Measurements from ENCODE around the gene TBXAS1. TPM values are rescaled to one million over a fixed set of nuclear protein-coding genes. Genes with fewer than 3 reads are reported as not detected.

The TBXAS1 gene
- total and polyA plus RNA-seq, 2 donors (not counting 3 experiments of a cell fraction or from before 2014, with no cell fraction given) = 2.1 to 4.3 TPM

DNA sequence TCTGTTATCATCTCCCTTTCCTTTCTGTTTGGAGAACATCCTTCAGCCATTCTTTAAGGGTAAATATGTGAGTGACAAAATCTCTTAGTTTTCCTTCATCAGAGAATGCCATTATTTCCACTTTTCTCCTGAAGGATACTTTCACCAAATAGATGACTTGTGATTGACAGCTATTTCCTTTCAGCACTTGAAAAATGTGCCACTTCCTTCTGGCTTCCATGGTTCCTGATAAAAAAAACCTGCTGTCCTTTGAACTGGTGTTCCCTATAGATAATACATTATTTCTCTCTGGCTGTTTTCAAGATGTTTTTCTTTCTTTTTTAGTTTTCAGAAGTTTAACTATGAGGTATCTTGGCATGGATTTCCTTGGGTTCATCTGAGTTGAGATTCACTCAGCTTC is 79.7 kb downstream of the TBXAS1 start:
- no peaks in the 10 kb centered on the region for H3K36me3 ChIP-seq (ENCODE audit: control insufficient read depth in 2 of 2, extremely low read depth in 1 of 2, insufficient read depth in 2 of 2, low read length in 2 of 2)
- no peaks in the 10 kb centered on the region for H3K9me3 ChIP-seq (replicated peaks; ENCODE audit: control insufficient read depth, insufficient read depth, low read length)
- no peak overlapping the region for H3K4me2 ChIP-seq (ENCODE audit: insufficient read depth, low read length)
- no peak overlapping the region for H3K27ac ChIP-seq (ENCODE audit: insufficient read depth, low read depth, low read length)
- peaks cover 5% of the 10 kb centered on the region for H3K4me1 ChIP-seq (ENCODE audit: control insufficient read depth, extremely low read depth, insufficient read depth, low read length)
- H3K9ac ChIP-seq (replicated peaks; ENCODE audit: extremely low read depth, insufficient read depth, low read length) = no peak overlapping the region
- H4K20me1 ChIP-seq (replicated peaks; ENCODE audit: control insufficient read depth, extremely low read depth, insufficient read depth, low read length) = no peaks in the 10 kb centered on the region
- POLR2A ChIA-PET = no interaction called here
- FAIRE-seq = no peak
- BruUV-seq (replicated peaks) = no TSS peak
- intact Hi-C loops (cut with micrococcal nuclease) = no loop called here
- CTCF ChIA-PET = interaction anchor here (0.9 kb wide), 1 partner anchor 9 kb away, joined by 3 read pairs; no protein-coding TSS in a partner anchor
- dilution Hi-C loops (cut with MboI; ENCODE audit: extremely low pct_ligation_motif_present, low sequenced_read_pairs) = no loop called here
- TF ChIP-seq, protein P1, sequence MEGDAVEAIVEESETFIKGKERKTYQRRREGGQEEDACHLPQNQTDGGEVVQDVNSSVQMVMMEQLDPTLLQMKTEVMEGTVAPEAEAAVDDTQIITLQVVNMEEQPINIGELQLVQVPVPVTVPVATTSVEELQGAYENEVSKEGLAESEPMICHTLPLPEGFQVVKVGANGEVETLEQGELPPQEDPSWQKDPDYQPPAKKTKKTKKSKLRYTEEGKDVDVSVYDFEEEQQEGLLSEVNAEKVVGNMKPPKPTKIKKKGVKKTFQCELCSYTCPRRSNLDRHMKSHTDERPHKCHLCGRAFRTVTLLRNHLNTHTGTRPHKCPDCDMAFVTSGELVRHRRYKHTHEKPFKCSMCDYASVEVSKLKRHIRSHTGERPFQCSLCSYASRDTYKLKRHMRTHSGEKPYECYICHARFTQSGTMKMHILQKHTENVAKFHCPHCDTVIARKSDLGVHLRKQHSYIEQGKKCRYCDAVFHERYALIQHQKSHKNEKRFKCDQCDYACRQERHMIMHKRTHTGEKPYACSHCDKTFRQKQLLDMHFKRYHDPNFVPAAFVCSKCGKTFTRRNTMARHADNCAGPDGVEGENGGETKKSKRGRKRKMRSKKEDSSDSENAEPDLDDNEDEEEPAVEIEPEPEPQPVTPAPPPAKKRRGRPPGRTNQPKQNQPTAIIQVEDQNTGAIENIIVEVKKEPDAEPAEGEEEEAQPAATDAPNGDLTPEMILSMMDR (IDR thresholded peaks at IDR 0.05; ENCODE audit: extremely low read depth in 1 of 2, insufficient read depth in 1 of 2, low read depth in 1 of 2, low read length in 2 of 2) = no peak
- TF ChIP-seq JUN (IDR thresholded peaks at IDR 0.05; ENCODE audit: borderline replicate concordance, insufficient read depth, insufficient read length, low read depth) (no peak), GATA2 (IDR thresholded peaks at IDR 0.05; ENCODE audit: insufficient read depth, insufficient read length, low read depth, low read length) (no peak), FOS (IDR thresholded peaks at IDR 0.05; ENCODE audit: borderline replicate concordance, insufficient read depth, low read length) (no peak), POLR2AphosphoS5 (IDR thresholded peaks at IDR 0.05; ENCODE audit: insufficient read depth, low read depth, low read length) (no peak), POLR2A (IDR thresholded peaks at IDR 0.05; ENCODE audit: low read depth, low read length) (no peak), MYC (IDR thresholded peaks at IDR 0.05; ENCODE audit: low read depth, low read length) (no peak), EZH2 (IDR thresholded peaks at IDR 0.05; ENCODE audit: borderline replicate concordance, low read depth, low read length, severe bottlenecking) (no peak)
- TF ChIP-seq, protein P2, sequence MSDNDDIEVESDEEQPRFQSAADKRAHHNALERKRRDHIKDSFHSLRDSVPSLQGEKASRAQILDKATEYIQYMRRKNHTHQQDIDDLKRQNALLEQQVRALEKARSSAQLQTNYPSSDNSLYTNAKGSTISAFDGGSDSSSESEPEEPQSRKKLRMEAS (IDR thresholded peaks at IDR 0.05; ENCODE audit: insufficient read depth, insufficient read length) = no peak
- no peaks in the 10 kb centered on the region for H3K79me2 ChIP-seq (ENCODE audit: control insufficient read depth, insufficient read depth, low read length)
- H3K4me3 ChIP-seq (replicated peaks in 1 of 3; ENCODE audit: insufficient read depth in 1 of 3, low read depth in 1 of 3, low read length in 3 of 3) = no peak overlapping the region
- DNase-seq (ENCODE audit: low read depth, low spot score) = no peak
- H2AFZ ChIP-seq (ENCODE audit: low read depth, low read length) = no peak overlapping the region
- H3K9me1 ChIP-seq (replicated peaks; ENCODE audit: control insufficient read depth, extremely low read depth, insufficient read depth, low read length) = no peaks in the 10 kb centered on the region
- peaks cover 0 to 1% of the 10 kb centered on the region in 2 experiments for H3K27me3 ChIP-seq (ENCODE audit: control insufficient read depth in 2 of 2, insufficient read depth in 2 of 2, low read length in 2 of 2)
